ENCODE measurements around the gene FMO4. TPM values are rescaled to one million over a fixed set of nuclear protein-coding genes. Genes with fewer than 3 reads are reported as not detected.
"Not testable (repeated sequence)": the region's sequence is repeated elsewhere in the genome, so short reads cannot be mapped to it uniquely, and the experiment has no call there.

Gene FMO4
- total and polyA plus RNA-seq, 4 donors = 2.2 to 12.5 (median 3.0) TPM

DNA sequence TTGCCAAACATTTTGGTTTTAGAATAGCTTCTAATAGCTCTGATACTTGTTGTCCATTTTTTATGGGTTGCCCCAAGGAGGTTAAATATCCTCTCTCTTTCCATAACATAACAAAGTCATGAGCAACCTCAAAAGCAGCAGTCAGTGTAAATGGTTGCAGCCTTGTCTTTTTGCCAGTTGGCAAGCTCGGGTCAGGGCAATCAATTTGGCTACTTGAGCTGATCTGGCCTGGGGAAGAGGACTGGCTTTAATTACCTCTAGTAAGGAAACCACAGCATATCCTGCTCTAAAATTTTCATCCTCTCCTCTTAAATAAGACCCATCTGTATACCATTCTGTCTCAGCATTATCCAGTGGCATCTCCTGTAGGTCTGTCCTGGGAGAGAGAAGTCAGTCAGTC lies 21.2 kb upstream of the FMO4 start:
- TF ChIP-seq, protein P1, sequence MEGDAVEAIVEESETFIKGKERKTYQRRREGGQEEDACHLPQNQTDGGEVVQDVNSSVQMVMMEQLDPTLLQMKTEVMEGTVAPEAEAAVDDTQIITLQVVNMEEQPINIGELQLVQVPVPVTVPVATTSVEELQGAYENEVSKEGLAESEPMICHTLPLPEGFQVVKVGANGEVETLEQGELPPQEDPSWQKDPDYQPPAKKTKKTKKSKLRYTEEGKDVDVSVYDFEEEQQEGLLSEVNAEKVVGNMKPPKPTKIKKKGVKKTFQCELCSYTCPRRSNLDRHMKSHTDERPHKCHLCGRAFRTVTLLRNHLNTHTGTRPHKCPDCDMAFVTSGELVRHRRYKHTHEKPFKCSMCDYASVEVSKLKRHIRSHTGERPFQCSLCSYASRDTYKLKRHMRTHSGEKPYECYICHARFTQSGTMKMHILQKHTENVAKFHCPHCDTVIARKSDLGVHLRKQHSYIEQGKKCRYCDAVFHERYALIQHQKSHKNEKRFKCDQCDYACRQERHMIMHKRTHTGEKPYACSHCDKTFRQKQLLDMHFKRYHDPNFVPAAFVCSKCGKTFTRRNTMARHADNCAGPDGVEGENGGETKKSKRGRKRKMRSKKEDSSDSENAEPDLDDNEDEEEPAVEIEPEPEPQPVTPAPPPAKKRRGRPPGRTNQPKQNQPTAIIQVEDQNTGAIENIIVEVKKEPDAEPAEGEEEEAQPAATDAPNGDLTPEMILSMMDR (IDR thresholded peaks at IDR 0.05; ENCODE audit: control extremely low read depth, extremely low read depth) = no peak
- no peak overlapping the region for H3K4me3 ChIP-seq
- no peak for DNase-seq
- H3K36me3 ChIP-seq (ENCODE audit: control insufficient read depth in 4 of 4, insufficient read depth in 4 of 4, low read length in 4 of 4) = no peaks in the 10 kb centered on the region
- H3K27ac ChIP-seq (ENCODE audit: low read depth in 1 of 2, low read length in 1 of 2) = no peak overlapping the region
- H3K4me1 ChIP-seq (ENCODE audit: control insufficient read depth in 5 of 5, insufficient read depth in 5 of 5, low read length in 5 of 5) = no peaks in the 10 kb centered on the region
- H3K27me3 ChIP-seq (ENCODE audit: control insufficient read depth in 3 of 3, insufficient read depth in 3 of 3, low read length in 2 of 3) = no peaks in the 10 kb centered on the region
- 66 to 70% methylated on average over 1 of the region's 1 CpG for WGBS, 2 donors
- H3K9me3 ChIP-seq (ENCODE audit: control insufficient read depth in 4 of 4, insufficient read depth in 3 of 4, low read length in 3 of 4) = no peaks in the 10 kb centered on the region
- no peak overlapping the region for H3K9ac ChIP-seq (ENCODE audit: insufficient read depth in 1 of 2, low read length in 2 of 2)
- ATAC-seq (ENCODE audit: insufficient read depth, low FRiP score) = no peak

DNA sequence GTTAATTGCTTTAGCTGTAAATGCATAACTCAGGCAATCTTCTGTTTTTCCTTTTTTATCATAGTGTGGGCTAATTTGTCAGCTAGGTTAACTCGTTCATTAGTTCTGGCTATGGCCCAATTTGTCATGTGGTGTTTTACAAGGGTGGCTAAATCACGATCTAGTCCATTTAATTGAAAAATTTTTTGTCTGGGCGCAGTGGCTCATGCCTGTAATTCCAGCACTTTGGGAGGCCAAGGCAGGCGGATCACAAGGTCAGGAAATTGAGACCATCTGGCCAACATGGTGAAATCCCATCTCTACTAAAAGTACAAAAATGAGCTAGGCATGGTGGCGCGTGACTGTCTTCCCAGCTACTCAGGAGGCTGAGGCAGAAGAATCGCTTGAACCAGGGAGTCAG lies 18.6 kb upstream of the FMO4 start:
- WGBS, 2 donors = 82 to 96% methylated on average over 7 of the region's 7 CpGs

DNA sequence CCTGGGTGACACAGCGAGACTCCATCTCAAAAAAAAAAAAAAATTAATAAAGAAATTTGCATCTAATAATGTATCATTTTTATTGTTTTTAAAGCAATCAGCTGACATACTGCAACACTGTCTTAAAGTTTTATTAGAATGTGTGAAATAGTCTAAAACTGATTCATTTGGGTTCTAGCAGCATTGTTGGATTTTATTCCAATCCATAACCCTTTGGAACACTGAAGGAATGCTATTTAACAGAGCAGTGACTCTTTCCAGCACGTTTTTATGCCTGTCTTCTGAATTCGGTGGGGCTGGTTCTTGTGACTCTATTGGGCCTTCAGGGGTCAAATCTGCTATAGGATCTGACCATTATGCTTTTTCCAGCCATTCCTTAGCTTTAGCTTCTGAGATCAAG lies 18.2 kb upstream of the FMO4 start:
- TF ChIP-seq, protein P1 (IDR thresholded peaks at IDR 0.05; ENCODE audit: control extremely low read depth, extremely low read depth) = no peak
- ATAC-seq (ENCODE audit: insufficient read depth, low FRiP score) (no peak), DNase-seq (no peak)
- Histone ChIP-seq H3K27me3 (ENCODE audit: control insufficient read depth in 3 of 3, insufficient read depth in 3 of 3, low read length in 2 of 3) (no peaks in the 10 kb centered on the region), H3K4me3 (no peak overlapping the region), H3K9me3 (ENCODE audit: control insufficient read depth in 4 of 4, insufficient read depth in 3 of 4, low read length in 3 of 4) (peaks cover 0 to 8% (median 5%) of the 10 kb centered on the region in 4 donors), H3K36me3 (ENCODE audit: control insufficient read depth in 4 of 4, insufficient read depth in 4 of 4, low read length in 4 of 4) (no peaks in the 10 kb centered on the region), H3K27ac (ENCODE audit: low read depth in 1 of 2, low read length in 1 of 2) (no peak overlapping the region), H3K9ac (ENCODE audit: insufficient read depth in 1 of 2, low read length in 2 of 2) (no peak overlapping the region), H3K4me1 (ENCODE audit: control insufficient read depth in 5 of 5, insufficient read depth in 5 of 5, low read length in 5 of 5) (no peaks in the 10 kb centered on the region)
- whole genome bisulfite sequencing, 2 donors = 85 to 93% methylated on average over 3 of the region's 3 CpGs

More for the DNA sequence above, 18.6 kb upstream of the FMO4 start:
- not testable (repeated sequence) for H3K4me3 ChIP-seq; ATAC-seq (ENCODE audit: insufficient read depth, low FRiP score); H3K27ac ChIP-seq (ENCODE audit: low read depth in 1 of 2, low read length in 1 of 2); H3K36me3 ChIP-seq (ENCODE audit: control insufficient read depth in 4 of 4, insufficient read depth in 4 of 4, low read length in 4 of 4); H3K9ac ChIP-seq (ENCODE audit: insufficient read depth in 1 of 2, low read length in 2 of 2); DNase-seq; H3K27me3 ChIP-seq (ENCODE audit: control insufficient read depth in 3 of 3, insufficient read depth in 3 of 3, low read length in 2 of 3); H3K4me1 ChIP-seq (ENCODE audit: control insufficient read depth in 5 of 5, insufficient read depth in 5 of 5, low read length in 5 of 5); H3K9me3 ChIP-seq (ENCODE audit: control insufficient read depth in 4 of 4, insufficient read depth in 3 of 4, low read length in 3 of 4)

DNA sequence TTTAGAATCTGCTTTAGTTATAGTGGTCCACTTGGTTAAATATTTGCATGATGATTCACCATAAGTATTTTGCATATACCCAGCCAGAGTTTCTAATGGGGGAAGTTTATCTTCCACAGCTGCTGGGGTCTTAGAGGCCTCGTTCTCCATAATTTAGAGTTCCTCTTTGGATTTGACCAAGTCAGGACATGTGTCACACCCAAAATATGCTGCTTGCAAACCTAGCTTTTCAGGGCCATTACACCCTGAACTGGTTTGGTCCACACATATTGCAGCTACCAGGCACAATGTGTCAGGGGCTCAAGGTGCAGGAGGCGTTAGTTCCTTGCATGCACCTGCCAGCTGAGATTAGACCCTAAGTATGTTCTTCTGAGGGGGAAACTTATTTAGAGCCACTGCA lies 17.1 kb upstream of the FMO4 start:
- Histone ChIP-seq H3K9me3 (ENCODE audit: control insufficient read depth in 4 of 4, insufficient read depth in 3 of 4, low read length in 3 of 4) (peaks cover 0 to 8% (median 5%) of the 10 kb centered on the region in 4 donors), H3K36me3 (ENCODE audit: control insufficient read depth in 4 of 4, insufficient read depth in 4 of 4, low read length in 4 of 4) (no peaks in the 10 kb centered on the region), H3K27ac (ENCODE audit: low read depth in 1 of 2, low read length in 1 of 2) (no peak overlapping the region), H3K4me1 (ENCODE audit: control insufficient read depth in 5 of 5, insufficient read depth in 5 of 5, low read length in 5 of 5) (no peaks in the 10 kb centered on the region), H3K4me3 (no peak overlapping the region), H3K27me3 (ENCODE audit: control insufficient read depth in 3 of 3, insufficient read depth in 3 of 3, low read length in 2 of 3) (no peaks in the 10 kb centered on the region), H3K9ac (ENCODE audit: insufficient read depth in 1 of 2, low read length in 2 of 2) (no peak overlapping the region)
- TF ChIP-seq, protein P1 (IDR thresholded peaks at IDR 0.05; ENCODE audit: control extremely low read depth, extremely low read depth) = no peak
- WGBS, 2 donors = 74 to 78% methylated on average over 2 of the region's 2 CpGs
- ATAC-seq (ENCODE audit: insufficient read depth, low FRiP score) (no peak), DNase-seq (no peak)

All from lung (tissue), 12 donors.